T1000 (cell line): ENCODE results near the gene TUBGCP2.

Experiments
- DNase-seq: peaks from one replicate; lab custom pipeline; 2025; ENCODE audit warnings: mixed read lengths; lab: John Stamatoyannopoulos, UW

TUBGCP2 gene, protein sequence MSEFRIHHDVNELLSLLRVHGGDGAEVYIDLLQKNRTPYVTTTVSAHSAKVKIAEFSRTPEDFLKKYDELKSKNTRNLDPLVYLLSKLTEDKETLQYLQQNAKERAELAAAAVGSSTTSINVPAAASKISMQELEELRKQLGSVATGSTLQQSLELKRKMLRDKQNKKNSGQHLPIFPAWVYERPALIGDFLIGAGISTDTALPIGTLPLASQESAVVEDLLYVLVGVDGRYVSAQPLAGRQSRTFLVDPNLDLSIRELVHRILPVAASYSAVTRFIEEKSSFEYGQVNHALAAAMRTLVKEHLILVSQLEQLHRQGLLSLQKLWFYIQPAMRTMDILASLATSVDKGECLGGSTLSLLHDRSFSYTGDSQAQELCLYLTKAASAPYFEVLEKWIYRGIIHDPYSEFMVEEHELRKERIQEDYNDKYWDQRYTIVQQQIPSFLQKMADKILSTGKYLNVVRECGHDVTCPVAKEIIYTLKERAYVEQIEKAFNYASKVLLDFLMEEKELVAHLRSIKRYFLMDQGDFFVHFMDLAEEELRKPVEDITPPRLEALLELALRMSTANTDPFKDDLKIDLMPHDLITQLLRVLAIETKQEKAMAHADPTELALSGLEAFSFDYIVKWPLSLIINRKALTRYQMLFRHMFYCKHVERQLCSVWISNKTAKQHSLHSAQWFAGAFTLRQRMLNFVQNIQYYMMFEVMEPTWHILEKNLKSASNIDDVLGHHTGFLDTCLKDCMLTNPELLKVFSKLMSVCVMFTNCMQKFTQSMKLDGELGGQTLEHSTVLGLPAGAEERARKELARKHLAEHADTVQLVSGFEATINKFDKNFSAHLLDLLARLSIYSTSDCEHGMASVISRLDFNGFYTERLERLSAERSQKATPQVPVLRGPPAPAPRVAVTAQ

DNA sequence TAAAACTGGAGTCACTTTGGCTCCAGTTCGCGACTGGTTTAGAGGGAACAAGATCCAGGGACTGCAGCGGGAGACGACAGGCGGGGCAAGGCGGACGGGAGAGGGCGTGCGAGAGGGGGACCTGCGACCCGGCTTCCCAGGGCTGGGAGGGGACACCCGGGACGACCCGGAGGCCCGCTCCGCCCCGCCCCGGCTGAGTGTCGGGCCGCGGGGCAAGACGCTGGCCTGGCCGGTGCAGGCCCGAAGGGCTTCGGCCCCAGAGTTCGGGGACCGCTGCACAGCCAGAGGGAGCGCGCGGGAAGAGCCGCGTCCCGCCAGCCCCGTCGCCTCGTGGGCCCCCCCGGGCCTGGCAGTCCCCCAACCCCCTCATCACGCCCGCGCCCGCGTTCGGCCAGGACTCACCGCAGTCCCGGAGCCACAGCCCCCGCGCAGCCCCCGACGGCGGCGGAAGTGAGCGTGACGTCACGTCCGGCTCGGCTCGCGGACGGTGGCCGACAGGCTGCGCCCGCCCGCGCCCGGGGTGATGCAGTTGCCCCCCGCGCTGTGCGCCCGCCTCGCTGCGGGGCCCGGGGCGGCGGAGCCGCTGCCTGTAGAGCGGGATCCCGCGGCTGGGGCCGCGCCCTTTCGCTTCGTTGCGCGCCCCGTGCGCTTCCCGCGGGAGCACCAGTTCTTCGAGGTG lies at the start of gene TUBGCP2, which contains the start of gene ZNF511:
TUBGCP2 (minus strand) TSS at position 452 of the 679 bp plus-strand sequence. CDS start 5,931 bp downstream, outside the sequence.
ZNF511 (plus strand) TSS at position 494 of the 679 bp plus-strand sequence; CDS start at position 524, 30 bp downstream.
- peak; percentile 88 for DNase-seq

DNA sequence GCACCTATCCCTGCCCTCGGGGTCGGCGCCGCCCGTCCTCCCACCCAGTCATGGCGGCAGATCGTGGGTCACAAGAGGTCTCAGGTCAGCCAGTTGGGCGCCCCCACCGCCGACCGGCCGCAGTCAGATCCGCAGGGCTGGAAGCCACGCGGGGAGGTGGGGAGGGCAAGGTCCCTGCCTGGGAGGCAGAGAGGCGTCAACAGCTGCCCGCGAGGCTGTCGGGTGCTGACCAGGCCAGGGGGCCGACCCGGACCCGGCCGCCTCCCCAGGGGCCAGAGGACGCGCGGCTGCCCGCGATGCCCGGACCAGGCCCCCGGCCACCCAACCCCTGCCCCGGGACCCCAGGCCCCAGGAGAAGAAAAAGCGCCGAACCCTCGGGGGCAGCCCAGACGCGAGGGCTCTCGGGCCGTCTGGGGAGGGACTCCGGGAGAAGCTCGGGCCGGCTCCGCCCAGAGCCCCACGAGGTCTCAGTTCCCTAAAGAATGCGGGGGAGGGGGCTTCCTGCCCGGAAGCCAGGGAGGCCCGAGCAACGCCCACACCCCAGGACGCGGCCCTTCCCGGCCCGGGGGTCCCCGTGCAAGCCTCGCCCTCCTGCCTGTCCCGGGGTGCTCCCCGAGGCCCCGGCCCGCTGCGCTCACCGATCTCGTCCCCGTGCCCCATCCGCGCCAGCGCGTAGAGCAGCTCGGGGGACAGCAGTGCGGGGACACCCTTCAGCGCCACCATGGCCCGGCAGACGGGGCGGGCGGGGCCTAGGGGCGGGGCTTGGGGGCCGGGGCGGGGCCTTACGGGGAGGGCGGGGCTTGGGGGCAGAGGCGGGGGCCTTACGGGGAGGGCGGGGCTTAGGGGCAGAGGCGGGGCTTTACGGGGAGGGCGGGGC lies 48.9 kb upstream of the TUBGCP2 start, which contains the start of gene FUOM:
FUOM (minus strand) TSS at position 735 of the 877 bp plus-strand sequence; CDS start at position 723, 12 bp downstream.
- DNase-seq, result peak; percentile 70

DNA sequence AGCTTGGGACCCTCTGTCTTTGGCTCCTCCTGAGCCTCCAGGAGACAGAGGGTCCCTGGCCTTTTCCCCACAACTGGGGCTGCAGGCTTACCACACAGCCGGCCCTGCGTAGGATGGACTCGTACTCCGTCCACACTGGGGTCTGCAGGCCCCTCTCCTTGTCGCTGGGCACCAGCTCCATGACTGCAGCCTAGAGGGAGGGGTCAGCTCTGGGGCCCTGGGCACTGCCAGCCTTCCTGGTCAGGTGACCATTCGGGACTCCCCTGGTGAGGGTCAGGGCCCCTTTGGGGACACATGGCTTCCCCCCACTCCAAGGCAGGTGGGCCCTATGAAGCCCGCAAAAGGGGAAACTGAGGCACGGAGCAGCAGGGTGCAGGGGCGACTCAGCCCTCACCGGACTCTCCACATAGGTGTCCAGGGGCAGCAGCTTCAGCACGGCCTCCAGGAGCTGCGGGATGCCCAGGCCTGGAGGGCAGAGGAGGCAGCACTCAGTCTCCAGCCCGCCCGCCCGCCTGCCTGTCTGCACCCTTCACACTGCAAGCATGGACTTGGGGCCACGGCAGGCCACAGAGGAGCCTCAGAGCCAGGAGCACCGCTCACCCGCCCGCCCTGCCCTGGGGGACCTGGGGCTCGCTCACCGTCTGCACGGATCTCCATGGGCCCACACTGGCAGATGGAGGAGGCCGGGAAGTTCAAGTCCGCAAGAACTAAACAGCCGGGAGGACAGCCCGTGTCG lies 48.0 kb upstream of the TUBGCP2 start:
- DNase-seq, result no peak

DNA sequence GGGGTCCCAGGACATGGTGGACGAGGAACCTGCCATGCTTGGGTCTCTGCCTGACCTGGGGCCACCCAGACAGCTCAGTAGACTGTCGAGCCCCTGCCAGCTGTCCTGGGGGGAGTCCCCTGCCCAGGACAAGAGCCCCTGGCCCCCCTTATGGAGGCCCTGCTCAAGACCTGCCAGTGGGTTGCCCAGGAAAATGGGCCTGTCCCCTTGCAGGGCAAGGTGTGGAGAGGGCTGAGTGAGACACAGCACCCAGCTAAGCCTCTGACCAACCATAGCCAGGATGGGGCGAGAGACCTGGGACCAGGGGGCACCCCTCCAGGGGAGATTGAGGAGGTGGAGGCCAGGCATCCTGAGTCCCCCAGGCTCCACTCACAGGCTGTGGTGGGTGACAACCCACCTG lies 47.3 kb upstream of the TUBGCP2 start:
- DNase-seq, result no peak

DNA sequence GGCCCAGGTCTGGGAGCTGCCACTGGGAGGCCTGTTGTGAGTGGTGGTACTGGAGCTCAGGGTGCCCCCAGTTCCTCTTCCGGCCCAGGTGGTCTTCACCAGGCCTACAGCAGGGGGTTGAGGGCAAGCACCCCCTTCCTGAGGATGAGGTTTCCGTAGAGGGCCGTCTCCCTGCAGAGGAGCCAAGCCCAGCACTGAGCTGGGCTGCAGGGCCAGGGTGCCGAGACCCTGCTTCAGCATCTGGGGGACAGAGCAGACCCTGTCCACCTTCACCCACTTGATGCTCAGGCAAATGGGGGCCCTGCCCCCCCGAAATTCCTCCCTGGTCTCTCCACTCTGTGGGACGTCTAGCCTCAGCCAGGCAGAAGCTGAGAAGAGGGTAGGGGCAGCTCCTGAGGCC lies 46.6 kb upstream of the TUBGCP2 start:
- no peak for DNase-seq

DNA sequence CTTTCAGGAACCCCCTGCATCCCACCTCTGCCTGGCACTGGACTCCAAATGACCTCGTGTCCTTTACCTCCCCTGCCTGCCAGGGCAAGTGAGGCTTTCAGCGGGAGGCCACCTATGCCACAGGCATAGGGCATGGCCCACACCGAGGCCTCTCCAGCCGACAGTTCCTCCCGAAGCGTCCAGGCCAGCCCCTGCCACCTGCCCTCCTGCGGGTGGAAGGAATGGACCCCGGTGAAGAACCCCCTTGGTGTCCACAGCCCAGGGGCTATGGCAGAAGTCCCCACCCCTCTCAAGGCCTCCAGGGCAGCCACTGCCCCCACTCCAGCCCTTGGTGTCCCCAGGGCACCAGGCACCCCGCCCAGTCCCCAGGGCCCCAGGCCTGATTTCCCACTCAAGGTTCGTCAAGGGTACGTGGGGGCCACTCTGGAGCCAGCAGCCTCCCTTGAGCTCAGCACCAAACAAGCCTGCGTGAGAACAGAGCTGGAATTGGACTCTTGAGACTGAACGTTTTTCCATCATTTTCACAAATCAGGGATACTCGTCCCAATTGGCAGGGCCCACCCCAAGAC lies 46.1 kb upstream of the TUBGCP2 start:
- no peak for DNase-seq

DNA sequence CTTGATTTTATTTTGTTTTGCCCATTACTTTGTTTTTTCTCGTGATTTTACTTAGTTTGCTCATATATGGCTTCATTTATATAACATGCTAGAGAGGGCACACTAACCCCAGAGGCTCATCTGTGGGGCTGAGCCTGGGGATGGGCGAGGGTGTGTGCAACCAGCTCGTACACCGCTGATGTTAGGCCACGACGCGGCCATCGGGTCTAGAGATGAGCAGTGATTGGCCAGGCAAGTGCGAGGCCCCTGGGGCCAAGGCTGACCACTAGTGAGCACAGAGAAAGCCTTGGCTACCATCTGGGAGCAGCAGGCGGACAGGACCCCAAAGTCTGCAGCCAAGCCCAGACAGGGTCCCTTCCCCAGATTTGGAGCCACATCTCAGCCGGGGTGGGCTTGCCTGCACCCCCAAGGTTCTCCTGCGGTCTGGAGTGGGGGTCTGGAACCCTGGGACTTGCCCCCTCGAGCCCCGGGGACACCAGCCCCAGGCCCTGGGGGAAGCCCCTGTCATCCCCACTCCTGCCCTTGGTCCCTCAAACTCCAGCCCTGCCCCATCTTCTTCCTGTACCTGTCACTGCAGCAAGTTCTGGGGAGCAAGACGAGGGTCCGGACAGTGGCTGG lies 45.4 kb upstream of the TUBGCP2 start:
- no peak for DNase-seq

DNA sequence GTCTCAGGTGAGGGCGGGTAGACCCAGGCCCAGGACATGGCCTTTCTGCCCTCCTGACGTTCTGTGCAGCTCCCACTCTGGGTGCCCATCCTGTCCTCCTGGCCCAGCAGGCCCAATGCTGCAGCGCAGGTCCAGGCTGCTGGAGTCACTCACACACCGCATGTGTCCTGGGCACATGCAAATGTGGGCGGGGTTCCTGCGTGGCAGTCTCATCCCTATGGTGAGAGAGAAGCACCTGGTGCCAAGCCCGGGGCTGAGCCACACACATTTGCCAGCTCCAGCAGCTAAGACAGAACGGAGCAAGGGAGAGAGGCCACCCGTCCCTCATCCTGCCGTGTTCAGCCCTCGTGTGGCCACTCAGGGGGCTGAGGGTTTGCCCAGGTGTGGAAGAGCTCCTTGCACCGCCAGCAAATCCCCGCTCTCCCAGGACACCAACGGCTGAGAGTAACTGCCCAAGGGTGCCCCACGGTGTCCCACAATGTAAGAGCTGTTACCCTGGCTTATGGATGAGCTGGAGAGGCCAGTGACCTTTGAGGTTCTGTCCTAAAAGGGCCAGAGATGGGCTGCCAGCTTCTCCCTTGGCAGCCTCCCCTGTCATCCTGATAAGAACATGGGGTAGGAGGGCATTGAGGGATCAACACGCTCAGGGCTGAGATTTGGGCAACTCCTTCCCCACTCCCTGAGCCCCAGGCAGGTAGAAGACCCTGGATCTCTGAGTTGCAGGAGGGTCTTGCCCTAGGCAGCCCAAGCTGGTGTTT lies 44.7 kb upstream of the TUBGCP2 start:
- DNase-seq, result no peak

DNA sequence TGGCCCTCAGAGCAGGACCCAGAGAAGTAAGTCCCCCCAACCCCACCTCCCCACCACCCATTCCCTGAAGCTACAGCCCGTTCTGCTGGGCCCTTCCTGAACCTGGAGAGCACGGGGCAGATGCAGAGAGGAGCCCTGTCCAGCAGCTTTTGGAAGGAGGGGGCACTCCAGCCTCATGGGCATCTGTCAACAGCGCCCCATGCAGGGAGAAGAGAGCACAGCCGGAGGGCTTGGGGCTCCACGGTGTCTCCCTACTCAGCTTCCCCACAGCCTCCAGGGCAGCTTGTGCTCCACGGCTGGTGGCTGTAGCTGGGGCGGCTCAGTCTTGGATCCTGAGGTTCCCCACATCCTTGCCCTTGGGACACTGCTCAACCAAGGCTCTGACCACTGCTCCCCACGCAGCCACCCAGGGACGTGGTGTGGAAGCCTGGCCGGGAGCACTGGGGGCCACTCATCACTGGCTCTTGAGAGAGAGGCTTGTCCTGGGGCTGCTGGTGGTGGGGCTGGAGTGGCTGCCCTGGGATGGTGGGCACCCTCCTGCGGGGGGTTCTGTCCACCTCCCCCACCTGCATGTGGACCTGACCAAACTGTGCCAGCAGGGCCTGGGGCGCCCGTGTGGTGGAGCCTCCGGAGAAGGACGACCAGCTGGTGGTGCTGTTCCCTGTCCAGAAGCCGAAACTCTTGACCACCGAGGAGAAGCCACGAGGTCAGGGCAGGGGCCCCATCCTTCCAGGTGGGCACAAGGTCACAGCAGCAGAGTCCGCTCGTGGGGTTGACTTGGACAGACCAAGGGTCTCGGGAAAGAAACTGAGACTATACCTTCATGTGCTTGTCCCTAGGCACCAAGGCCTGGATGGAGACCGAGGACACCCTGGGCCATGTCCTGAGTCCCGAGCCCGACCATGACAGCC lies 43.0 kb upstream of the TUBGCP2 start:
- no peak for DNase-seq

DNA sequence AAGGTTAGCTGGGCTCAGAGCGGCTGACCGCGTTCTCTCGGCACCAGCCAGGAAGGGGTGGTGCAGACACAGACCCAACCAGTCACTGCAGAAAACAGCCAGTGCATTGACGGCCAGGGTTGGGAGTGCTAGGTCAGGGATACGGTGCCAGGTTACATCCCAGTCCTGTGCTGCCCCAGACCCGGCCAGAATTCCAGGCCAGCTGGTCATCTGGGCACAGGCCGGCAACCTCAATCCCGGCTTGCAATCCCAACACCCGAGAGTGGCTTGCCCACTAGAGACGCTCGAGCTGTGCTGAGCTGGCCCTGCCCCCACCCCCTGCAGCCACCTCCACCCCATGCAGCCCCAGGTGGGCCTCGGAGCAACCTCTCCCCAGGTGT lies 42.3 kb upstream of the TUBGCP2 start:
- DNase-seq, result no peak

DNA sequence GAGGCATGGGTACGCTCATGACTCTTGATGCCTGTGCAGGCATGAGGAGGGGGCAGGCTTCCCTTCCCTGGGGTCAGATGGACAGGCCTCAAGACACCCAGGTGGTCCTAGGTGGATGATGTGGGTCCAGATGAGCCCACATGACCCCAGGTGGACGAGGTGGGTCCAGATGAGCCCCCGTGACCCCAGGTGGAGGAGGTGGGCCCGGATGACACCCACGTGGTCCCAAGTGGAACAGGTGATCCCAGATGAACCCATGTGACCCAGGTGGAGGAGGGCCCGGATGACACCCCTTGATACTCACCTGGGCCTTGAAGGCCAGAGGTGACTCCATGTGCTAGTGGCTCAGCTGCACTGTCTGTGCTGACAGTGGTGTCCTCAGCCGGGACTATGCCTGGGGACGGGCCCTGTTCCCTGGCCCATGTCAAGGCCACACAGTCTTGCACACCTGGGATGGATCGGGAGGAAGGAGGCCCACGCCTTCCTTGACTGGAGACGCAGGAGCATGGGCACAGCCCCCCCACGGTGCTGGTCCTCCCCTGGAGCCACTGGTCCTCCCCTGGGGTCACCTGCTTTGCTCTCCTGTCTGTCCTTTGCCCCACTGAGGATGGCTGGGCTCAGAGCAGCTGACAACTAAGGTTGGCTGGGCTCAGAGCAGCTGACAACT lies 41.7 kb upstream of the TUBGCP2 start:
- DNase-seq, result no peak

DNA sequence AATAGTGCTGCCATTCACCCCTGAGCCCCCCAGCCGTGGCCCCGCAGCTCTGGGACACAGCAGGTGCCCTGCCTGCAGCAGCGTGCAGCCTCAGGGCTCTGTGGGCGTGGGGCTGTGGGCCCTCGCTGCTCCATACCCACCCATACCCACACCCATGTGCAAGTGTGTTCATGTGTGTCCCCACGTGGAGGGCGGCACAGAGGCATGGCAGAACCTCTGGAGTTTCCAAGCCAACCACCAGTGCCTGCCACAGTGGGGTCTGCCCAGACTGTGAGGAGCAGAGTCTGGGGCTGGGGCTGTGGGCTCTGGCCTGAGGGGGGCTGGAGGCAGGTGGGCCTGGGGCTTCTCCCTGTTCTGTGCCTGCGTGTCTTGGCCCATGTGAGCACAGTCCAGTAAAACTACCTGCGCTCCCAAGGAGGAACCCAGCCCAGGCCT lies 40.9 kb upstream of the TUBGCP2 start:
- DNase-seq, result no peak

DNA sequence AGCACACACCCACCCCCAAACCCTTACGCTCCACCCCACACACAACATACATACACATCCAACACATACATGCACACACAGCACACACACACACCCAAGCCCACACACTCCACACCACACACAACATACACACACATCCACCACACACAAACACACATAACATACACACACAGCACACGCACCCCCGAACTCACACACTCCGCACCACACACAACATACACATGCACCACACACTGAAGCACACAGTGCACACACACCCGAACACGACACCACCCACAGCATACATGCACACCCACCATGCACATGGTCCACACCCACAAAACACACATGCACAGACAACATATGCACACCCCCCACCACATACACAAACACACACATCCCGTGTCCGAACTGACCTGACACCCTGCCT lies 40.5 kb upstream of the TUBGCP2 start:
- no peak for DNase-seq

DNA sequence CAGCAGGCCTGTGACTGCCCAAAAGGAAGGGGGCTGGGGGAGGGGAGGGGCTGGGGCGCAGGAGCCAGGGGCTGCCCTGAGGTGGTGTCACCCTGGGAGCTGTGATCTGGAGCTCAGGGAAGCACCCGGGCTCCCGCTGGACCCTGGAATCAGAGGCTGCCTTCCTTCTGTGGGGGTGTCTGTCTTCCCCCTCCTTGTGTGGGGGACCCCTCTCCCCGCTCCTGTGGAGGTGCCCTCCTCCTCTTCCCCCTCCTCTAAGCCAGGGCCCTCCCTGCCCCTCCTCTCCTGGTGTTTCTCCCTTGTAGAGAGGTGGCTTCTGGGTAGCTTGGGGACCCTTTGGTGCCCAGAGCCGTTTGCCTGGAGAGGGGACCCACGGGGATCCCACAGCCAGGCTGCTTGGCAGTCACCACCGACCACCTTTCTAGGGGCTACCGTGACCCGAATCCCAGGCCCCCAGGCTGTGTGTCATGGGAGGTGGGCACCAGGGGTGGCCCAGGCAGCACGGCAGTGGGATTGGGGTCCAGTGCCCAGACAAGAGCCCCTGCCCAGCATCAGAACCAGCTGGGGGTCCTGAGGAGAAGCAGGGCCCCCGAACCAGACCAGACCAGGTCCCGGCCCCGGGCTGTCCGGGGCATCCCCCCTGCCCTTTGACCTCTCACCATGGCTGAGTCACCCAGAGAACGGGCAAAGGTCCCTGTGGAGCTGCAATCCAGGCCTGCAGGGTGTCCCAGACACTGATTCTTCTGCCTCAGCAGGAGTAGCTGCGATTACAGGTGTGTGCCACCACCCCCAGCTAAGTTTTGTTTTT lies 39.2 kb upstream of the TUBGCP2 start:
- no peak for DNase-seq

DNA sequence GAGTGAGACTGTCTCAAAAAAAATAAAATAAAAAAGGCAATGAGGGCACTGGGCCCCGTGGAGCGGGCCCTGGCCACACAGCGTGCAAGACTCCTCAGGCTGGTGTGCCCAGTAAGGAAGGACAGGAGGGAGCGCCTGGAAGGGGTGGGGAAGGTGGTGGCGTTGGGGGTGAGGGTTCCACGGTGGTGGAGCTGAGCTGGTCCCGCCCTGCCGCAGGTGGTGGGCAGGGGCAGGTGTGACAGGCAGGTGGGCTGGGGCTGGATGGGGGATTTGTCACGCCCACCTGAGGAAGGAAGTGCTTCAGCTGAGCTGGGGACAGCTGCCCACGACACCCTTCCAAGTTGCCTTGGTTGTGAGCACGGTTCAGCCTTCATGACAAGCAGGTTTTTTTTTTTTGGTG lies 37.7 kb upstream of the TUBGCP2 start:
- no peak for DNase-seq

DNA sequence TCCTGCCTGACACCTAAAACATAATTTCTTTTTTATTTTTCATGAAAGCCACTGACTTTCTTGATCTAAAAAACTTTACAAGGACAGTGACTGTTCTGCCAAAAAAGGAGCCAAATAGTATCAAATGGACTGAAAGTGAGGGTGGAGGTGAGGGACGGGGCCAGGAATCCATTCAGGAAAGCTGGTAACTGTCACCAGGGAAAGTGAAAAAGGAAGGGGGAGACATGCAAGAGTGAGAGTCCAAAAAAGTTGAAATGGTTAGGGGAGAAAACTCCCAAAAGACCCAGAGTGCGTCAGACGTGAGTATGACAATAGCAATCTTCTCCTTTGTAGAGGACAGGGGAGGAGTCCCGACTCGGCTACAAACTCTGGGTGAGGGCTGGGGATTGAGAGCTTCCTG lies 35.6 kb upstream of the TUBGCP2 start:
- DNase-seq, result no peak
